H1 (cell line): ENCODE data around the gene ACOT11. TPM values are rescaled to one million over a fixed set of nuclear protein-coding genes. Genes with fewer than 3 reads are reported as not detected.
A peak's percentile ranks its signal among the peaks of the same experiment; 100 is the strongest.

ENCODE experiments used
- CTCF ChIA-PET: fragments of 300-600 bp; sonication (Branson Sonifier 250); formaldehyde crosslinking; loops from one replicate; lab custom pipeline; 2021; ENCODE audit not compliant: partially characterized antibody; lab: Charles Lee
- POLR2A ChIA-PET: fragments of 300-600 bp; sonication (Branson Sonifier 250); formaldehyde crosslinking; loops from one replicate; lab custom pipeline; 2021; ENCODE audit warnings: inconsistent platforms; ENCODE audit not compliant: partially characterized antibody; lab: Charles Lee
- DNase-seq, 2 experiments: peaks; one replicate each; pipeline versions ENCODE4 v3.0.0 to v3.0.0-alpha.2; 2010 to 2022; ENCODE audit warnings: low spot score in 2 of 2, low read depth in 1 of 2, mixed read lengths in 1 of 2
- FAIRE-seq: peaks from 2 replicates; lab custom pipeline; 2011; peaks lifted over from hg19 to GRCh38; lab: Jason Lieb, UNC
- H2AFZ ChIP-seq: 2 replicates; pipeline ENCODE4 v1.8.1; 2012; ENCODE audit warnings: low read length, inconsistent platforms
- H2AK5ac ChIP-seq: 2 replicates; pipeline ENCODE4 v1.6.1; 2013; ENCODE audit warnings: low read depth, low read length
- H2BK120ac ChIP-seq: replicated peaks from 2 replicates; pipeline ENCODE3; 2013; ENCODE audit warnings: low read depth, low read length, inconsistent platforms
- H2BK12ac ChIP-seq: 2 replicates; pipeline ENCODE4 v1.6.1; 2013; ENCODE audit warnings: low read depth, low read length
- H2BK15ac ChIP-seq: 2 replicates; pipeline ENCODE4 v1.6.1; 2013; ENCODE audit warnings: low read length
- H2BK20ac ChIP-seq: 2 replicates; pipeline ENCODE4 v1.6.1; 2013; ENCODE audit warnings: low read length
- H2BK5ac ChIP-seq: 2 replicates; pipeline ENCODE4 v1.6.1; 2013; ENCODE audit warnings: low read depth, low read length
- H3K14ac ChIP-seq: 2 replicates; pipeline ENCODE4 v1.6.1; 2013; ENCODE audit warnings: inconsistent platforms; ENCODE audit not compliant: insufficient read length
- H3K18ac ChIP-seq: 2 replicates; pipeline ENCODE4 v1.6.1; 2013; ENCODE audit warnings: low read length; ENCODE audit errors: extremely low read depth
- H3K23ac ChIP-seq: 2 replicates; pipeline ENCODE4 v1.6.1; 2013; ENCODE audit warnings: inconsistent platforms; ENCODE audit not compliant: insufficient read length
- H3K23me2 ChIP-seq: 2 replicates; pipeline ENCODE4 v1.6.1; 2013; ENCODE audit warnings: low read depth, low read length
- H3K27ac ChIP-seq: 2 replicates; pipeline ENCODE4 v1.6.1; 2011; ENCODE audit warnings: low read depth, low read length, inconsistent platforms
- H3K27me3 ChIP-seq, 4 experiments: replicated peaks in 1 of 4; 1 replicate in 1 of 4; 2 replicates in 3 of 4; pipeline versions ENCODE4 v1.6.1 to v1.8.1; 2011 to 2013; ENCODE audit warnings: low read length in 3 of 4, mild to moderate bottlenecking in 3 of 4, inconsistent platforms in 2 of 4, mixed read lengths in 2 of 4, moderate library complexity in 1 of 4; ENCODE audit not compliant: control insufficient read depth in 3 of 4, insufficient read depth in 3 of 4; ENCODE audit errors: extremely low read depth in 1 of 4
- H3K36me3 ChIP-seq, 4 experiments: 2 replicates each; pipeline versions ENCODE4 v1.6.1 to v1.8.1; 2011 to 2013; ENCODE audit warnings: mild to moderate bottlenecking in 4 of 4, low read length in 3 of 4, moderate library complexity in 2 of 4, control low read depth in 1 of 4, inconsistent platforms in 1 of 4; ENCODE audit not compliant: insufficient read depth in 4 of 4, control insufficient read depth in 2 of 4
- H3K4ac ChIP-seq: replicated peaks from 2 replicates; pipeline ENCODE3; 2013; ENCODE audit warnings: low read length, low read depth, mixed read lengths, inconsistent platforms; ENCODE audit not compliant: insufficient read length
- H3K4me1 ChIP-seq, 4 experiments: replicated peaks in 1 of 4; 1 replicate in 1 of 4; 2 replicates in 3 of 4; pipeline versions ENCODE4 v1.6.1 to v1.8.1; 2011 to 2013; ENCODE audit warnings: low read length in 3 of 4, inconsistent platforms in 2 of 4, mixed read lengths in 1 of 4; ENCODE audit not compliant: insufficient read depth in 4 of 4, control insufficient read depth in 3 of 4
- H3K4me2 ChIP-seq, 2 experiments: 2 replicates each; pipeline versions ENCODE4 v1.6.1 to v1.8.1; 2011 to 2013; ENCODE audit warnings: low read depth in 2 of 2, low read length in 2 of 2, control low read depth in 1 of 2, inconsistent platforms in 1 of 2, mild to moderate bottlenecking in 1 of 2; ENCODE audit not compliant: insufficient read depth in 1 of 2
- H3K4me3 ChIP-seq, 4 experiments: fragments of 200-600, 300-600 bp in 1 of 4; sonication (generic), shearing (Covaris generic), sonication (Bioruptor Twin) in 1 of 4; 2 replicates each; pipeline versions ENCODE4 v1.5.1 to v1.8.1; 2011 to 2016; ENCODE audit warnings: low read length in 4 of 4, low read depth in 3 of 4, control low read depth in 2 of 4, inconsistent platforms in 2 of 4, mild to moderate bottlenecking in 2 of 4, mixed read lengths in 1 of 4, moderate library complexity in 1 of 4; ENCODE audit not compliant: insufficient read depth in 2 of 4; ENCODE audit errors: extremely low read depth in 1 of 4
- H3K56ac ChIP-seq: replicated peaks from 2 replicates; pipeline ENCODE3; 2013; ENCODE audit warnings: low read depth, mild to moderate bottlenecking, mixed read lengths, low read length, inconsistent platforms; ENCODE audit not compliant: insufficient read length
- H3K79me1 ChIP-seq: 2 replicates; pipeline ENCODE4 v1.6.1; 2013; ENCODE audit warnings: low read depth, low read length, control low read depth
- H3K79me2 ChIP-seq, 2 experiments: 2 replicates each; pipeline versions ENCODE4 v1.6.1 to v1.8.1; 2012 to 2013; ENCODE audit warnings: low read length in 2 of 2, mild to moderate bottlenecking in 2 of 2, inconsistent platforms in 1 of 2; ENCODE audit not compliant: insufficient read depth in 2 of 2, control insufficient read depth in 1 of 2
- H3K9ac ChIP-seq, 4 experiments: replicated peaks in 1 of 4; 1 replicate in 1 of 4; 2 replicates in 3 of 4; pipeline versions ENCODE4 v1.6.1 to v1.8.1; 2011 to 2013; ENCODE audit warnings: low read depth in 3 of 4, low read length in 3 of 4, control low read depth in 2 of 4, mild to moderate bottlenecking in 2 of 4, moderate library complexity in 2 of 4, inconsistent platforms in 1 of 4; ENCODE audit errors: extremely low read depth in 1 of 4
- H3K9me3 ChIP-seq, 2 experiments: 2 replicates each; pipeline versions ENCODE4 v1.6.1 to v1.8.1; 2012 to 2013; ENCODE audit warnings: mild to moderate bottlenecking in 2 of 2, moderate library complexity in 2 of 2, control low read depth in 1 of 2, inconsistent platforms in 1 of 2, low read depth in 1 of 2, low read length in 1 of 2, mixed read lengths in 1 of 2; ENCODE audit not compliant: insufficient read depth in 2 of 2
- H4K20me1 ChIP-seq, 2 experiments: replicated peaks in 1 of 2; 2 replicates each; pipeline versions ENCODE3 to v1.8.1; 2011 to 2013; ENCODE audit warnings: inconsistent platforms in 2 of 2, low read length in 2 of 2, mild to moderate bottlenecking in 1 of 2; ENCODE audit not compliant: insufficient read depth in 2 of 2, control insufficient read depth in 1 of 2
- H4K5ac ChIP-seq: 2 replicates; pipeline ENCODE4 v1.6.1; 2013; ENCODE audit warnings: low read length, low read depth, mixed read lengths, inconsistent platforms; ENCODE audit not compliant: insufficient read length
- H4K8ac ChIP-seq: 2 replicates; pipeline ENCODE4 v1.8.0; 2013; ENCODE audit warnings: mild to moderate bottlenecking, moderate library complexity, low read length, inconsistent platforms; ENCODE audit not compliant: insufficient read depth; ENCODE audit errors: extremely low read depth
- H4K91ac ChIP-seq: replicated peaks from 2 replicates; pipeline ENCODE3; 2013; ENCODE audit warnings: low read length, mixed read lengths, inconsistent platforms; ENCODE audit not compliant: insufficient read length
- BACH1 ChIP-seq: IDR thresholded peaks from 2 replicates; pipeline ENCODE4 v1.6.1; 2012; ENCODE audit warnings: low read length, improper control_type of control experiment
- CBX8 ChIP-seq: fragments of 300-800, 300-1000 bp; sonication (generic); IDR thresholded peaks from 2 replicates; pipeline ENCODE4 v1.7.1; 2016; ENCODE audit warnings: low read depth, low read length, borderline replicate concordance
- CEBPB ChIP-seq: IDR thresholded peaks from 2 replicates; pipeline ENCODE4 v1.6.1; 2012; ENCODE audit warnings: low read depth, low read length
- KDM1A ChIP-seq: fragments of 200-600, 300-600 bp; sonication (generic); IDR thresholded peaks from 2 replicates; pipeline ENCODE4 v1.7.1; 2016; ENCODE audit warnings: mild to moderate bottlenecking, low read length, borderline replicate concordance
- KDM5A ChIP-seq: fragments of 200-600 bp; IDR thresholded peaks from 2 replicates; pipeline ENCODE4 v1.7.1; 2012; ENCODE audit warnings: mild to moderate bottlenecking, low read length, inconsistent platforms, mixed read lengths
- POU5F1 ChIP-seq: IDR thresholded peaks from 2 replicates; pipeline ENCODE4 v1.6.1; 2011; ENCODE audit warnings: low read depth, mild to moderate bottlenecking, low read length, moderate library complexity
- RAD21 ChIP-seq, 2 experiments: IDR thresholded peaks in 1 of 2; conservative IDR thresholded peaks in 1 of 2; 2 replicates each; pipeline ENCODE4 v1.6.1; 2011; ENCODE audit warnings: low read depth in 2 of 2, low read length in 2 of 2, improper control_type of control experiment in 1 of 2, inconsistent platforms in 1 of 2, mild to moderate bottlenecking in 1 of 2, moderate library complexity in 1 of 2
- SP4 ChIP-seq: IDR thresholded peaks from 2 replicates; pipeline ENCODE4 v1.6.1; 2012; ENCODE audit warnings: low read length, inconsistent platforms
- TCF12 ChIP-seq: IDR thresholded peaks from 2 replicates; pipeline ENCODE4 v1.6.1; 2011; ENCODE audit warnings: low read depth, mild to moderate bottlenecking, low read length
- ZNF274 ChIP-seq: IDR thresholded peaks from 2 replicates; pipeline ENCODE4 v1.7.0; 2012; ENCODE audit warnings: low read length, borderline replicate concordance; ENCODE audit errors: extremely low read depth
- WGBS, 2 experiments: shearing (Covaris generic) in 1 of 2; methylation state at CpG; one replicate each; pipeline versions ENCODE4 v1.1.6 to v1.1.7; 2013 to 2015; ENCODE audit warnings: low lambda C conversion rate in 2 of 2, mixed read lengths in 2 of 2, inconsistent platforms in 1 of 2, low coverage in 1 of 2, missing lambda C conversion rate in 1 of 2; ENCODE audit not compliant: insufficient replicate concordance in 2 of 2, insufficient coverage in 1 of 2, insufficient read length in 1 of 2; ENCODE audit errors: extremely low coverage in 1 of 2, missing lambda C conversion rate in 1 of 2; 5-methylcytosine and 5-hydroxymethylcytosine counted together
- polyA plus RNA-seq, 7 experiments: library from polyadenylated mRNA; depleted of rRNA in 3 of 7; stranded (reverse) in 5 of 7; unstranded in 2 of 7; fragments of >200 nt in 5 of 7; fragments of 200-250 nt in 2 of 7; gene quantifications; 1 replicate in 5 of 7; 2 replicates in 1 of 7; 4 replicates in 1 of 7; pipeline versions ENCODE4 v1.2.1 to v1.2.3, GENCODE V29; 2011 to 2013; ENCODE audit warnings: missing spikeins in 2 of 7, mixed read lengths in 2 of 7
- total RNA-seq: library from RNA; stranded (reverse); fragmentation: NEBNext Ultra II Directional; extraction: Animal tissue kit (Norgen Biotek cat#: 25700); gene quantifications from 2 replicates; pipeline ENCODE4 v1.2.1, GENCODE V29; 2021
- TF ChIP-seq, protein P1 (sequence below): IDR thresholded peaks from 2 replicates; pipeline ENCODE4 v1.6.1; 2011; ENCODE audit warnings: low read depth, mild to moderate bottlenecking, low read length; ENCODE audit not compliant: insufficient read depth

Gene ACOT11
- total and polyA plus RNA-seq, 2 of the 8 experiments (the other 6 are each of a cell fraction or from before 2014, with no cell fraction given), result 3.8 to 4.5 TPM

- FAIRE-seq (no peak), DNase-seq (no peak)
- no peaks in the 10 kb centered on the region; the same call in 1 of the 2 replicates for H3K79me1 ChIP-seq
- H3K36me3 ChIP-seq, result no peaks in the 10 kb centered on the region
- H2BK5ac ChIP-seq, result 0 out of 2 replicates have a peak overlapping the region, but pooled peaks have one; percentile 92
- H3K9me3 ChIP-seq, result no peaks in the 10 kb centered on the region
- TF ChIP-seq RAD21 (IDR thresholded peaks at IDR 0.05 in 1 of 2, conservative IDR thresholded peaks at IDR 0.05 in 1 of 2; ENCODE audit: low read depth in 2 of 2, low read length in 2 of 2) (no peak), BACH1 (no peak), SP4 (no peak), TCF12 (no peak), KDM1A (no peak), CBX8 (no peak), ZNF274 (no peak), CEBPB (no peak), KDM5A (no peak), POU5F1 (no peak)
- TF ChIP-seq, protein P1, sequence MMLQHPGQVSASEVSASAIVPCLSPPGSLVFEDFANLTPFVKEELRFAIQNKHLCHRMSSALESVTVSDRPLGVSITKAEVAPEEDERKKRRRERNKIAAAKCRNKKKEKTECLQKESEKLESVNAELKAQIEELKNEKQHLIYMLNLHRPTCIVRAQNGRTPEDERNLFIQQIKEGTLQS, result no peak
- H4K91ac ChIP-seq, result peak overlapping the region; percentile 48
- ChIA-PET POLR2A (interaction anchor here (1.1 to 3.6 kb wide), 2 partner anchors 22 to 28 kb away, joined by 3 to 11 read pairs; no protein-coding TSS in a partner anchor), CTCF (interaction anchor here (1.2 to 1.6 kb wide), 3 partner anchors 14 to 70 kb away, joined by 3 to 4 read pairs (median 3); no protein-coding TSS in a partner anchor)
- no peak overlapping the region for H3K14ac ChIP-seq
- no peaks in the 10 kb centered on the region for H4K20me1 ChIP-seq
- no peak overlapping the region for H4K5ac ChIP-seq
- peaks cover 12% of the 10 kb centered on the region; the same call in 1 of the 2 replicates for H3K23me2 ChIP-seq
- H2BK12ac ChIP-seq, result peak overlapping the region; percentile 97
- no peak overlapping the region for H2BK120ac ChIP-seq
- no peaks in the 10 kb centered on the region for H3K27me3 ChIP-seq
- no peak overlapping the region for H3K4me3 ChIP-seq
- peak overlapping the region; percentile 38; the same call in 1 of the 2 replicates for H3K18ac ChIP-seq
- peak overlapping the region in 1 of 2 experiments; percentile 17; a peak in 1 of 4 replicates for H3K4me2 ChIP-seq
- H4K8ac ChIP-seq, result no peak overlapping the region; the same call in 1 of the 2 replicates
- peak overlapping the region; percentile 95 for H2AK5ac ChIP-seq
- H2BK15ac ChIP-seq, result peak overlapping the region; percentile 93
- no peak overlapping the region for H3K9ac ChIP-seq
- H2AFZ ChIP-seq, result no peak overlapping the region
- peaks cover 4 to 21% (median 13%) of the 10 kb centered on the region in 4 experiments for H3K4me1 ChIP-seq
- no peak overlapping the region for H3K27ac ChIP-seq
- H3K79me2 ChIP-seq, result no peaks in the 10 kb centered on the region
- no peak overlapping the region for H3K23ac ChIP-seq
- peak overlapping the region; percentile 58 for H3K4ac ChIP-seq
- WGBS, 2 experiments, result 89% methylated on average over 13 of the region's 13 CpGs; no CpG with 5 or more reads in 1 of the 2 experiments
- peak overlapping the region; percentile 96 for H2BK20ac ChIP-seq
- H3K56ac ChIP-seq, result no peak overlapping the region
Observed at GRCh38 chr1:54543729-54544496, 4.1 kb upstream of the ACOT11 start.
